Measurements from ENCODE around the gene JMJD4.

Gene JMJD4

DNA sequence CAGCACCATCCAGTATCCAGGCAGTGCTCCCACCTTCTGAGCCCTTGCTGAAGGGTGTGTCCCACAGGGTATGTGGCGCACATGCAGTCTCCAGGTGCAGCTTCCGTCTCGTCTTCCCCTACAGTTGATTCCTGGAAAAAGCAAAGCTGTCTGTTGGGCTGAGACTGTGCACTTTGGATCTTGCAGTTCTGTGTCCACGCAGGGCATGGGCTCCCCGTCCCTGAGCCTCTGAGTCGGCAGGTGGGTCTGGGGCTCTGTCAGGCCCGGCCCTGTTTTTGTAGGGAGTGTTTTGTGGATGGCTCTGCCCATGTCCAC is 33.0 kb upstream of the JMJD4 start:
- no peak for DNase-seq

GRCh38 chr1:227767401-227768124 is 32.5 kb upstream of the JMJD4 start:
- no peak for DNase-seq

- peak; percentile 70 for DNase-seq
Measured at GRCh38 chr1:227766653-227767277, 31.7 kb upstream of the JMJD4 start.

GRCh38 chr1:227766015-227766634 is 31.0 kb upstream of the JMJD4 start:
- peak; percentile 99 for DNase-seq

- DNase-seq, result no peak
Measured at GRCh38 chr1:227765261-227766014, 30.3 kb upstream of the JMJD4 start.

GRCh38 chr1:227764019-227764391 is 28.9 kb upstream of the JMJD4 start:
- DNase-seq, result peak; percentile 24

DNA sequence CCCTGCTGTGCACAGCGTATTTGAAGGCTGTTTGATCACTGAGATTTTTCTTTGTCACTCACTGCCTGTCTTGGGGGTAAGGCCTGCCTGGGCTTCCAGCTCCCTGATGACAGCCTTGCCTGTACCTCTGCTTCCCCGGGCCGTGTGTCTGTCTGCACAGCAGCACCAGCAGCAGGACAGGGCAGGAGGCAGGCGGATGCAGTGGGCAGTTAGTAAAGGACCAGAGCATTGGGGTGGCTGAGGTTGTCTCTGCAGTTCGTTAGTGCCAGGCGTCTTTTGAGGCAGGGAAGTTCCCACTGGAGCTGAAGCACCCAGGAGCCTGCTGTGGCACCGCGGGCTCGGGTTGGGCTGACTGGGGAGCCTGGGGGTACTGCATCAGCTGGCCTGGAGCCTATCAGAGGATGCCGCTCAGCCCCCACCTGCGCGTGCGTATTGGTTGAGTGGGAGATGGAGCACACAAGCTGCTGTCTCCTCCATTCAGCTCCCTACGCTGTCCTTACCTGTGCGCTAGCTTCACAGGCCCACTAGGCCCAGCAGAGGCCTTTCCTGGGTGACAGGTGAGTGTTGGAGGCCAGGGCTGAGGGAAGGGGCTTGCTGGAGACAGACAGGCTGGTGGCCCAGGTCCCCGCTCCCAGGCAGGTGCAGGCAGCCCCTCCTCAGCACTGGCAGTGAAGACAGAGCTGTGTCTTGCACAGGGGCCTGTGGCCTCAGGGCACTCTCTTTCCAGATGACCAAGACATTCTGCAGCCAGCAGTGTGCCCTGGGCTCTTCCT is 28.3 kb upstream of the JMJD4 start:
- no peak for DNase-seq

GRCh38 chr1:227762231-227762911 is 27.3 kb upstream of the JMJD4 start:
- peak; percentile 91 for DNase-seq

DNA sequence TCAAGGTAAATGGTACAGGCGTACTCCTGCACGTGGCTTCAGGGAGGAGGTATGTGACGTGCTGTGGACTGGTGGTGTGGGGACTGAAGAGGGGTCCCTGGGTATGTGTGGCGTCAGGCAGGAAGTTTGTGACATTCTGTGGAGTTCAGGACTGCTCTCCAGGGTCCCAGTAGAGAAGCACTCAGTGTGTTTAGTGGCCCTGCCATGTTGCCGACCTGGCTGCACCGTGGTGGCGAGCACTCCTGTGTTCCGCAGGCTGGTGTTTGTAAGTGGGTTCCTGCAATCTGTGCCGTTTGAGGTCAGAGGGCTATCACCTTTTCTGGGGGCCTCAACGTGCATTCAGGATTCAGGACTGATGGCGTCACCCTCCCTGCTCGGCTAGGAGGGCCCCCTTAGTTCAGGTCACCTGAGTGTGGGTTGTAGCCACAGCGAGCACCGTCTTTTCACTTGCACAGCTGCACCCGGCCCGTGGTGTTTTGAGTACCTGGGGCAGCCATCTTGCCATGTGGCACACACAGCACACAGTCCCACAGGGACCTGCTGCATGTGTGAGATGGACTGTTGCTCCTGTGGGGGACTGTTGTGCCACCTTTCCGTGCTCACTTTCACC is 26.6 kb upstream of the JMJD4 start:
- no peak for DNase-seq

DNA sequence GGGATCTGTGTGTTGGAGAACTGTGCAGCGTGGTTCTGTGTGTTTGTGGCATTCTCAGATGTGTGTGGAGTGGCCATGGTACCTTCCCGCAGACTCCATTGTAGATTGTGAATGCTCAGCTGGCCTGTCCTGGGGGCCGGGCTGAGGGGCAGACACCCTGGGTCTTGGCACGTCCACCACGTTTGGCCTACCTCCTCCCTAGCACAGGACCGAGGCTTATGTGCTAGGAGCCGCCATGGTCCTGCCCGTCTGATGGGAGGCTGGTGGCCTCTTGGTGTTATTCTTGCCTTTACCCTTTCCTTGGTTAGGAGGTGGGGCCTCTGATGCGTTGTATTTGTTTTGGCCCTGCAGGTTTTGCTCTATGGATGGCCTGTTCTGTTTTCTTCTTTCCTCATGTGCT is 25.3 kb upstream of the JMJD4 start:
- no peak for DNase-seq

- DNase-seq, result no peak
Measured at GRCh38 chr1:227759341-227760300, 24.5 kb upstream of the JMJD4 start.

GRCh38 chr1:227758366-227758765 is 23.3 kb upstream of the JMJD4 start:
- no peak for DNase-seq

DNA sequence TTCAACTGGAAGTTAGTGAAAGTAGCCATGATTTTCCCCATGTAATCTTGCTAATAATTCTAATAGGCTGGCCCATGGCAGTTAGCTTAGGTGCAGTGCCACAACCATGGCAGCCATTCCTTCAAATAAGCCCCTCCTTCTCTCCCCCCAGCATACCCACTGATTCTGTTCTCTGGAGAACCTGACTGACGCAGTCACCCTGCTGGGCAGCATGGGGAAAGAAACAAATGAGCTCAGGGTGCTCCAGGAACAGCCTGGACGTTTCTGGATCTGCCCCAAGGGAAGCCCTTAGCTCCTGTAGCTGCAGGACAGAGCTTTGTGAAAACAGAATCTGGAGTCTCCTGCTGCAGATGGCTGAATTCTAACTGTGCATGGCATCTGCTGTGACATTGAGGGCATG is 22.7 kb upstream of the JMJD4 start:
- DNase-seq, result no peak

DNA sequence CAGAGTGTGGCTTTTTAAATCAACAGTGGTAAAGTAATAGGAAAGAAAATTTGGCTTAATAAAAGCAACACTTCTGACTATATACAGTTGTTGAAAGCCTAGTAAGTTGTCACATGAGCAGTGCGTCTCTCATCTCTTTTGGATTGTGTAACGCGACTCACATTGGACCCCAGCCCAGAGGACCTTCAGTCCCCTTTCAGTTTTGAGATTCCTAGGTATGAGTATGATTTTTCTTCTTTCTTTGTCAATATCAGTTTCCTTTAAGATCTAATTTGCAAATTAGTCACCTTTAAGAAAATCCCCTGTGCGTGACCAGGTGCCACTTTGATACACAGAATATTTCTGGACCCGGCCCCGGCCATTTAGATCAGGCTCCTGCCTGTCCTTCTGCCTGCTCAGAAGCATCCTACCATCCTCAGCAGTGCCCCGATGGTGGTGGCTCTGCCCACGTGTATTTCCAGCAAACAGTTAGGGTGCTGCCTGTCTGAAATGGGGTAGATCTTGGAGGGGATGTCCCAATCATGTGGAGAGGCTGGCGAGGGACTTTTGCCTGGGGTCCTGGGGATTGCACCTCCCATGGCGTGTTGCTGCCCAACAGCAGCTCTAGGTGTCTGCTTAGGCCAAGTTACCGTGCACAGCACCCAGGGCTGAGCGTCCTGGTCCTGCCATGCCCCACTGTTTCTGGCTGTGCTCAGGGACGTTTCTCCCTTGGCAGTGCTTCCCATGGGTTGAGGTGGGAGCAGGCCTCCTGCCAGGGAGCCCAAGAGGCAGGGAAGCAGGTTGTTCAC is 21.3 kb upstream of the JMJD4 start:
- no peak for DNase-seq

GRCh38 chr1:227754958-227755357 is 19.9 kb upstream of the JMJD4 start:
- DNase-seq, result no peak

DNA sequence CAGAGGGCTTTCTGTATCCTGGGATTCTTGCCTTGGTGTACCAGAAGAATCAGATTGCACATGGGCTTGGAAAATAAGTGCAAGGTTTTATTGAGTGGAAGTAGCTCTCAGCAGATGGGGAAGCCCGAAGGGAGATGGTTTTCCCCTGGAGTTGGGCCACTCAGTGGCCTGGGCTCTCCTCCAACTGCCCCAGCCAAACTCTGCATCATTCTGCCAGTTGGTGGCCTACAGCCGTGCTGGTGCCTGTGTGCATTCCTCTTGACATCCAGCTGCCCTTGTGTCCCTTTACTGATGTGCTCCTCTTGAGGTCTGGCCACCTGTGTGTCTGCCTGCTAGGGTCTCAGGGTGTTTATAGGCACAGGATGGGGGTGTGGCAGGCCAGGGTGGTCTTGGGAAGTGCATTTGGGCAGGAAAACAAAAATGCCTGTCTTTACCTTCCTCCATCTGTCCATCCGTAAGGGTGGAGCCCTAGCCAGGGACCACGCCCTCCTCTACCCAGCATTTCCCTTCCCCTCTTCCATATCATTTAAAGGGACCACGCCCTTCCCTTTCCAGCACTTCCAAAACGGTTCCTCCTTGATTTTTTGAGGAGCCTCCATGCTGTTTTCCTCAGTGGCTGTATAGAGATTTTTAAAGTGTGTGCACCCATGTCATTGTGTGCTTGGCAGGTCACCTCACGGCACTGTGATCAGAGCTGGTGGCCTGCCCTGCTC is 19.1 kb upstream of the JMJD4 start:
- no peak for DNase-seq

- no peak for DNase-seq
Measured at GRCh38 chr1:227749916-227750710, 15.0 kb upstream of the JMJD4 start.

DNA sequence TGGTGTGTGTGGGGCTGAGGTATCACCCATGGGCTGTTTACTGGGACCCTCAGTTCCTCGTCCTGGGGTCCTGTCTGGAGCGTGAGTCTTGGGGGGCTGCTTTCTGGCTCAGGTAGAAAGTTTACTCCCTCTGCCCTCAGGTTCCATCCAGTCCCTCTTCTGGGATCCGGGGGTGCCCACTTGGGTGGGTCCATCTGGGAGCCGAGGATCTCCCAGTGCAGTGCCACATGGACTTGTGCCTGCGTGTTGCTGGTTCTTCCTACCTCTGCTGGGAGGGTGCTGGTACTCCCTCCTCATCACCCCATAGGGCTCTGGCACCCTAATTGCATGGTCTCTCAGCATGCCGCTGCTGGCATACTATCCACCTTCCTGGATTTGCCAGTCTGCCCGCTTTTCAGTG is 14.1 kb upstream of the JMJD4 start:
- no peak for DNase-seq
